H9 (cell line): Measurements from ENCODE around the gene KANSL3. TPM values are rescaled to one million over a fixed set of nuclear protein-coding genes. Genes with fewer than 3 reads are reported as not detected.

Experiments
- DNase-seq: peaks from one replicate; pipeline ENCODE4 v3.0.0-alpha.2; 2017
- H2AFZ ChIP-seq: one replicate; pipeline ENCODE4 v1.6.1; 2013; ENCODE audit warnings: mild to moderate bottlenecking, low read length, control low read depth, moderate library complexity
- H2AK5ac ChIP-seq: 2 replicates; pipeline ENCODE4 v1.6.1; 2013; ENCODE audit warnings: low read length, control low read depth, mixed read lengths; ENCODE audit not compliant: insufficient read length
- H2BK120ac ChIP-seq: one replicate; pipeline ENCODE4 v1.6.1; 2013; ENCODE audit warnings: low read depth, mild to moderate bottlenecking, low read length, control low read depth, inconsistent platforms; ENCODE audit not compliant: poor library complexity, severe bottlenecking
- H2BK12ac ChIP-seq: 2 replicates; pipeline ENCODE4 v1.6.1; 2013; ENCODE audit warnings: low read length, control low read depth, mixed read lengths, low read depth; ENCODE audit not compliant: insufficient read length
- H2BK15ac ChIP-seq: 2 replicates; pipeline ENCODE4 v1.6.1; 2013; ENCODE audit warnings: low read depth, low read length, control low read depth
- H2BK20ac ChIP-seq: one replicate; pipeline ENCODE4 v1.6.1; 2013; ENCODE audit warnings: low read depth, mild to moderate bottlenecking, low read length, control low read depth, inconsistent platforms; ENCODE audit not compliant: poor library complexity, severe bottlenecking
- H2BK5ac ChIP-seq: 2 replicates; pipeline ENCODE4 v1.6.1; 2013; ENCODE audit warnings: low read length, control low read depth, mixed read lengths; ENCODE audit not compliant: insufficient read length
- H3K14ac ChIP-seq: 2 replicates; pipeline ENCODE4 v1.6.1; 2013; ENCODE audit warnings: low read length, control low read depth; ENCODE audit not compliant: insufficient read depth
- H3K18ac ChIP-seq: 2 replicates; pipeline ENCODE4 v1.6.1; 2013; ENCODE audit warnings: low read depth, mild to moderate bottlenecking, mixed read lengths, low read length, control low read depth; ENCODE audit not compliant: insufficient read length
- H3K23ac ChIP-seq: 2 replicates; pipeline ENCODE4 v1.6.1; 2013; ENCODE audit warnings: low read length, control low read depth, mixed read lengths, low read depth; ENCODE audit not compliant: insufficient read length
- H3K23me2 ChIP-seq: 2 replicates; pipeline ENCODE4 v1.6.1; 2013; ENCODE audit warnings: low read depth, mild to moderate bottlenecking, mixed read lengths, low read length, control low read depth; ENCODE audit not compliant: insufficient read length, poor library complexity, severe bottlenecking
- H3K27ac ChIP-seq: 2 replicates; pipeline ENCODE4 v1.5.1; 2013; ENCODE audit warnings: low read length, control low read depth, mixed read lengths, low read depth; ENCODE audit not compliant: insufficient read length
- H3K27me3 ChIP-seq: 2 replicates; pipeline ENCODE4 v1.6.1; 2013; ENCODE audit warnings: low read length, control low read depth, inconsistent platforms; ENCODE audit not compliant: insufficient read depth
- H3K4ac ChIP-seq: 2 replicates; pipeline ENCODE4 v1.6.1; 2013; ENCODE audit warnings: low read depth, mild to moderate bottlenecking, control low read depth, inconsistent platforms, low read length, moderate library complexity
- H3K4me1 ChIP-seq: 2 replicates; pipeline ENCODE4 v1.6.1; 2013; ENCODE audit warnings: low read length, control low read depth, inconsistent platforms; ENCODE audit not compliant: insufficient read depth
- H3K4me2 ChIP-seq: 2 replicates; pipeline ENCODE4 v1.6.1; 2013; ENCODE audit warnings: low read length, control low read depth, mixed read lengths; ENCODE audit not compliant: insufficient read length, insufficient read depth
- H3K56ac ChIP-seq: 2 replicates; pipeline ENCODE4 v1.6.1; 2013; ENCODE audit warnings: low read depth, mild to moderate bottlenecking, mixed read lengths, low read length, control low read depth; ENCODE audit not compliant: insufficient read length
- H3K79me1 ChIP-seq: 2 replicates; pipeline ENCODE4 v1.6.1; 2013; ENCODE audit warnings: low read depth, mild to moderate bottlenecking, moderate library complexity, low read length, control low read depth, inconsistent platforms; ENCODE audit not compliant: insufficient read depth, poor library complexity, severe bottlenecking
- H3K79me2 ChIP-seq: 2 replicates; pipeline ENCODE4 v1.6.1; 2013; ENCODE audit warnings: low read length, control low read depth, inconsistent platforms; ENCODE audit not compliant: insufficient read depth
- H3K9ac ChIP-seq: 2 replicates; pipeline ENCODE4 v1.6.1; 2013; ENCODE audit warnings: low read length, control low read depth, mixed read lengths; ENCODE audit not compliant: insufficient read length; ENCODE audit errors: extremely low read depth
- H3K9me3 ChIP-seq: one replicate; pipeline ENCODE4 v1.6.1; 2013; ENCODE audit warnings: low read depth, low read length, inconsistent platforms; ENCODE audit not compliant: control insufficient read depth
- H3T11ph ChIP-seq: one replicate; pipeline ENCODE4 v1.6.1; 2013; ENCODE audit warnings: mild to moderate bottlenecking, low read length, control low read depth, inconsistent platforms
- H4K20me1 ChIP-seq: one replicate; pipeline ENCODE4 v1.6.1; 2013; ENCODE audit not compliant: control insufficient read depth, insufficient read length, insufficient read depth
- H4K5ac ChIP-seq: 2 replicates; pipeline ENCODE4 v1.6.1; 2013; ENCODE audit warnings: low read depth, mild to moderate bottlenecking, mixed read lengths, low read length, control low read depth; ENCODE audit not compliant: insufficient read length
- H4K8ac ChIP-seq: replicated peaks from 2 replicates; pipeline ENCODE4 v1.6.1; 2013; ENCODE audit warnings: low read length, control low read depth, mixed read lengths, low read depth; ENCODE audit not compliant: insufficient read length
- H4K91ac ChIP-seq: 2 replicates; pipeline ENCODE4 v1.6.1; 2013; ENCODE audit warnings: low read depth, mild to moderate bottlenecking, moderate library complexity, mixed read lengths, low read length, control low read depth; ENCODE audit not compliant: insufficient read length
- H3K27ac Mint-ChIP-seq, 3 experiments: 2 replicates in 2 of 3; 3 replicates in 1 of 3; pipeline ENCODE4 v1.8.0; 2020 to 2021; ENCODE audit warnings: mixed read lengths in 3 of 3, mild to moderate bottlenecking in 1 of 3, moderate library complexity in 1 of 3
- H3K27me3 Mint-ChIP-seq: 2 replicates; pipeline ENCODE4 v1.8.0; 2021; ENCODE audit warnings: low read depth, mild to moderate bottlenecking, moderate library complexity, mixed read lengths
- H3K36me3 Mint-ChIP-seq, 3 experiments: 2 replicates in 2 of 3; 3 replicates in 1 of 3; pipeline ENCODE4 v1.8.0; 2020 to 2021; ENCODE audit warnings: low read depth in 3 of 3, mixed read lengths in 3 of 3; ENCODE audit not compliant: insufficient read depth in 1 of 3
- H3K4me1 Mint-ChIP-seq, 2 experiments: 2 replicates each; pipeline ENCODE4 v1.8.0; 2020; ENCODE audit warnings: mixed read lengths in 2 of 2
- H3K4me3 Mint-ChIP-seq, 2 experiments: 2 replicates in 1 of 2; 3 replicates in 1 of 2; pipeline ENCODE4 v1.8.0; 2020 to 2021; ENCODE audit warnings: mild to moderate bottlenecking in 2 of 2, mixed read lengths in 2 of 2, moderate library complexity in 1 of 2
- H3K9me3 Mint-ChIP-seq, 2 experiments: 2 replicates in 1 of 2; 3 replicates in 1 of 2; pipeline ENCODE4 v1.8.0; 2020; ENCODE audit warnings: mild to moderate bottlenecking in 2 of 2, mixed read lengths in 2 of 2, moderate library complexity in 1 of 2
- CTCF ChIP-seq: fragments of 200-600 bp; sonication (generic); conservative IDR thresholded peaks from 3 replicates; pipeline ENCODE4 v1.8.0; 2021; ENCODE audit warnings: antibody characterized with exemption, mild to moderate bottlenecking
- WGBS: extraction: QIAGEN DNeasy Blood & Tissue Kit; methylation state at CpG from one replicate; pipeline ENCODE4 v1.1.7; 2013; ENCODE audit warnings: missing lambda C conversion rate, low lambda C conversion rate, mixed read lengths; ENCODE audit not compliant: insufficient read length; ENCODE audit errors: extremely low coverage; 5-methylcytosine and 5-hydroxymethylcytosine counted together
- total RNA-seq: library from RNA; stranded (reverse); gene quantifications from 2 replicates; pipeline ENCODE4 v1.2.1, GENCODE V29; 2021

The KANSL3 gene
- total RNA-seq, 1 experiment from 2014 or later: 35.7 TPM

- H3K4me1 ChIP-seq: no peaks in the 10 kb centered on the region
- no peak overlapping the region for H3K23ac ChIP-seq
- no peak overlapping the region for H2AK5ac ChIP-seq
- no peaks in the 10 kb centered on the region for H3K23me2 ChIP-seq
- H3K4ac ChIP-seq: no peak overlapping the region
- no peaks in the 10 kb centered on the region for H4K20me1 ChIP-seq
- H2AFZ ChIP-seq: no peak overlapping the region
- H3K36me3 Mint-ChIP-seq: peaks cover 0 to 2% (median 1%) of the 10 kb centered on the region in 3 experiments; a peak in 2 of 7 replicates
- H4K8ac ChIP-seq: no peak overlapping the region
- no peaks in the 10 kb centered on the region for H3K79me2 ChIP-seq
- no peak overlapping the region for H3K4me2 ChIP-seq
- peak overlapping the region in 1 of 2 experiments; percentile 42; a peak in 1 of 5 replicates for H3K4me3 Mint-ChIP-seq
- H4K5ac ChIP-seq: no peak overlapping the region
- H2BK120ac ChIP-seq: no peak overlapping the region
- no peak overlapping the region for H3K18ac ChIP-seq
- no peak overlapping the region for H2BK15ac ChIP-seq
- no peak for TF ChIP-seq CTCF
- no peak for DNase-seq
- no peak overlapping the region for H3K27ac ChIP-seq
- H2BK12ac ChIP-seq: no peak overlapping the region
- no CpG with 5 or more reads among the region's 5 CpGs for WGBS
- H3K79me1 ChIP-seq: no peaks in the 10 kb centered on the region
- no peak overlapping the region for H3T11ph ChIP-seq
- no peaks in the 10 kb centered on the region; the same call in 1 of the 2 replicates for H3K27me3 Mint-ChIP-seq
- no peak overlapping the region for H4K91ac ChIP-seq
- H3K9me3 ChIP-seq: no peaks in the 10 kb centered on the region
- peaks cover 4 to 15% of the 10 kb centered on the region in 2 experiments; a peak in 4 of 5 replicates for H3K9me3 Mint-ChIP-seq
- no peak overlapping the region for H3K56ac ChIP-seq
- no peak overlapping the region for H3K14ac ChIP-seq
- no peaks in the 10 kb centered on the region for H3K4me1 Mint-ChIP-seq
- H2BK20ac ChIP-seq: no peak overlapping the region
- no peaks in the 10 kb centered on the region for H3K27me3 ChIP-seq
- H3K9ac ChIP-seq: no peak overlapping the region
- H2BK5ac ChIP-seq: peak overlapping the region; percentile 12
- H3K27ac Mint-ChIP-seq: peak overlapping the region in 2 of 3 experiments; percentile 37 to 86; a peak in 2 of 7 replicates
These were observed 25.1 kb upstream of the KANSL3 start for GRCh38 chr2:96663177-96663576.
